HG03432 (cell line): Measurements from ENCODE around the gene MDFIC.
A peak's percentile ranks its signal among the peaks of the same experiment; 100 is the strongest.
"Not testable (repeated sequence)": the region's sequence is repeated elsewhere in the genome, so short reads cannot be mapped to it uniquely, and the experiment has no call there.

Source experiments
- ATAC-seq: cut with Tn5 transposase; IDR thresholded peaks from one replicate; pipeline ENCODE4 v1.9.1; 2021; ENCODE audit warnings: mild to moderate bottlenecking, moderate library complexity; ENCODE audit not compliant: unreplicated experiment

MDFIC gene

DNA sequence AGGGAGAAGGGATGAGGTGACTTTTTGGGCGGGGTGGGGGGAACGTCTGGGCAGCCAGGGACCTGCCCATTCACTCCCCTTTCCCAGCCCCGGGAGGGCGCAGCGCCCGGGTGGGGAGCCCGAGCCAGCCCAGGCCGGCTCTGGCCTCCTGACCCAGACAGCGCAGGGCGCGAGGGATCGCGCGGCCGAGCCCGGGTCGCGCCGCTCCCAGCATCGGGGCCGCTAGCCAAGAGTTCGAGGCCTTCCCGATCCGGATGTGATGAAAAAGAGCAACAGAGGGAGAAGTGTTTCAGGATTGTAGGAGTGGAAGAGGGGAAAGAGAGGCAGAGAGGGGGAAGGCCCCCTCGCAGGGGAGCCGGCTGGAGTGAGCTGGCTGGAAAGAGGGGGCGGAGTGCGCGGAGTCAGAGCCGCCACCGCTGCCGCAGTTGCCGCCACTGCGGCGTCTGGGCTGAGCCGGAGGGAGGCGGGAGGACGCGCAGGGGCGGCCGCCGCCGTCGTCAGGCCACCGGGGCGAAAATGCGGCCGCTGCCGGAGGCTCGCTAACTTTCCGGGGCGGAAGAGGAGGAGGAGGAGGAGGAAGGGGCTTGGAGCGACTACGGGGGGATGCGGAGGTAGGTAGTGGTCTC lies at the start of gene MDFIC:
Gene MDFIC, plus strand, starts transcription at position 69 of the 626 bp plus-strand sequence. CDS start 940 bp downstream, outside the sequence.
- ATAC-seq = peak; percentile 51

DNA sequence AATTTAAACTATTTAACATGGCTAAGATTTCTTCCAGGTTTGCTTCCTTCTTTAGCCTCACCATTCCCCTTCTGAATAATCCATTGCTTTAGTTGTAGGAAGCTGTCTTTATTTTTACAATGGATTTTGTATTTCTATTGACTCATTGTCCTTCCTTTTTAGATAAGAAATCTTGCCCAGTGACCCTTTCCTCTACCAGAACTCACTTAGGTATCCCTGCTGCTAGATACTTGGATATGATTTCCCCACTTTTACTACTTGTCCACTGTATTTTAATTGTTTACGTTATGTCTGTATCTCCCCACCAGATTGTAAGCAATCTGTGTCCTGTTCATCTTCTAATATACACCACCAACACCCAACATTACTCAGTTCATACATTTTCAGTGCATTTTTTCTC lies 47.7 kb upstream of the MDFIC start:
- ATAC-seq = no peak

DNA sequence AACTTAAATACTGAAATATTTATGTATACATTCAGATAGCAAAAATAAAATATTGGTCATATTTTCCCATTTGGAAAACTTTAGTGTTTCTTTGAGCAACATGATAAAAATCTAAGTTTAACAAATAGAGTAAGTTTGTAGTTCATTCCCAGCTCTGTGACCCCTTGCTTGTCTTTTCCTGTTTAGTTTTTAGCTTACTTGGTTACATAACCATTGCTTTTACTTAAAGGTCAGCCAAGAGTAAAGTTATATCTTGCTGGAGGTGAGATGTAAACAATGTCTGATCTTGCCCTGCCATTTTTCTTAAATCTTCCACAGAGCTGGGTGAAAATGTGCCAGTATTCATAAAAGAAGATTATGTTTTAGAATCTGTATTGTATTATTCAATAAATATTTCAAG lies 46.7 kb upstream of the MDFIC start:
- no peak for ATAC-seq

DNA sequence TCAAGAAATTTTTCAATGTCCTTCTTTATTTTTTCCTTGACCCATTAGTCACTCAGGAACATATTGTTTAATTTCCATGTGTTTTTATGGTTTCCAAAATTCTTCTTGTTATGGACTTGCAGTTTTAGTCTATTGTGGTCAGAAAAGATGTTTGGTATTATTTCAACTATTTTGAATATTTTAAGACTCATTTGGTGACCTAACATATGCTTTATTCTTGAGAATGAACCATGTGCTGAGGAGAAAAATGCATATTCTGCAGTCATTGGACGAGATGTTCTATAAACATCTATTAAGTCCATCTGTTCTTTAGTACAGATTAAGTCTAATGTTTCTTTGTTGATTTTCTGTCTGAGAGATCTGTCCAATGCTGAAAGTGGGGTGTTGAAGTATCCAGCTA lies 42.3 kb upstream of the MDFIC start:
- no peak for ATAC-seq

DNA sequence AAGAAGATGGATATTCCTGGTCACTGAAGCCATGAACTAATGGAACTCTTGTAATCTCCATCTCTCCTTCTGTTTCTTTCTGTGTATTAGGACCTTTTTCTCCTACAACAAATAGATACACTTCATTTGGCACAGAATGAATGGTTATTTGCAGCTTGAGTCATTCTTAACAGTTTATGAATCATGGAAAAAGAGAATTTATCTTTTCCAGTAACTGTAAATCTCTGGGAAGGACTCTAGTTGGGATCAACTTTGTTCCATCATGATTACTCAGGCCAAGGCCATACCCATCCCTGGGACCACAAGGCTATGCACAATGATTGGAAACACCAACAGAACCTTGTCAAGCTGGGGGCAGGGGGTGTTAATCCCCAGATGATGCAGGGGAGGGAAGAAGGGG lies 36.1 kb upstream of the MDFIC start:
- ATAC-seq = no peak

GRCh38 chr7:114886241-114886640 lies 35.7 kb upstream of the MDFIC start:
- ATAC-seq = no peak

DNA sequence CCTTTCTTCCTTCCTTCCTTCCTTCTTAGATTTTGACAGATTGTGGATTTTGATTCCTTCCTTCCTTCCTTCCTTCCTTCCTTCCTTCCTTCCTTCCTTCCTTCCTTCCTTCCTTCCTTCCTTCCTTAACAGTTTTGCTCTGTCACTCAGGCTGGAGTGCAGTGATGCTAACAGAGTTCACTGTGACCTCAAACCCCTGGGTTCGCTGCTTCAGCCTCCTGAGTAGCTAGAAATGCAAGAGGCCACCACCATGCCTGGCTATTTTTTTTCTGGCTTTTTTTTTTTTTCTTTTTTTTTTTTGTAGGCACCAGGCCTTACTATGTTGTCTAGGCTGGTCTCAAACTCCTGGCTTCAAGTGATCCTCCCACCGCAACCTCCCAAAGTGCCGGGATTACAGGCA lies 32.8 kb upstream of the MDFIC start:
- not testable (repeated sequence) for ATAC-seq

GRCh38 chr7:114889646-114890285 lies 32.1 kb upstream of the MDFIC start:
- peak; percentile 87 for ATAC-seq

DNA sequence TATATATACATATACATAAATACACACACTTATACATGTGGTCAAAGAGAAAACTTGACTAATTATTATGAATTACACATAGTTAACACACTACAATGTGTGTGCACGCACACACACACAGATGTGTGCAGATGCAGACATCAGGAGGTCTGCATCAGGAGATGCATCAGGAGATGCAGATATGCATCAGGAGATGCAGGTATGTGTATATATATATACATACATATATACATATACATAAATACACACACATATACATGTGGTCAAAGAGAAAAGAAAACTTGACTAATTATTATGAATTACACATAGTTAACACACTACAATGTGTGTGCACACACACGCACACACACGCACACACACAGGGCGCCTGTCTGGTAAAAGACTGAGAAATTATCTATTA lies 31.3 kb upstream of the MDFIC start:
- ATAC-seq = no peak

- no peak for ATAC-seq
These were observed 21.8 kb upstream of the MDFIC start for GRCh38 chr7:114900127-114900526.

GRCh38 chr7:114901771-114902170 lies 20.1 kb upstream of the MDFIC start:
- no peak for ATAC-seq

- ATAC-seq = no peak
These were observed 18.8 kb upstream of the MDFIC start for GRCh38 chr7:114903131-114903530.

DNA sequence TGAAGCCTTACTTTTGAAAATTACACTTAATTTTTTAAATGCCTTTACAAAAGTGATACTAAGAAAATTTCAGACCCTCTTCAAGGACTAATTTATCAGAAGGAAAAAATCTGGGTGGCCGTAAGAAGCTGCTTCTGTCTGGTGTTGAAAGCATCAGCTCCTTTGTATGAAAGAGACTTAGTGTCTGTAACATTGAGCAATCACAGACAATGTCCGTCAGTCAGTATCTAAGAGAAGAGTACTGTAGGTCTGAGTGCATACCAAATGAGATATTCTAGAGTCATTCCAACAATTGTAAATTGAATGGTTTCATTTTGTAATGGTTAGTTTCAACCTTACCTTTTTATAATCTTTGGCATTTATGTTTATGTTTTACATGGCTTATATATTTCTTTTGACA lies 11.1 kb upstream of the MDFIC start:
- ATAC-seq = no peak

GRCh38 chr7:114911411-114911810 lies 10.5 kb upstream of the MDFIC start:
- no peak for ATAC-seq

GRCh38 chr7:114916261-114916892 lies 5.5 kb upstream of the MDFIC start:
- ATAC-seq = peak; percentile 92

GRCh38 chr7:114917211-114917839 lies 4.6 kb upstream of the MDFIC start:
- no peak for ATAC-seq

DNA sequence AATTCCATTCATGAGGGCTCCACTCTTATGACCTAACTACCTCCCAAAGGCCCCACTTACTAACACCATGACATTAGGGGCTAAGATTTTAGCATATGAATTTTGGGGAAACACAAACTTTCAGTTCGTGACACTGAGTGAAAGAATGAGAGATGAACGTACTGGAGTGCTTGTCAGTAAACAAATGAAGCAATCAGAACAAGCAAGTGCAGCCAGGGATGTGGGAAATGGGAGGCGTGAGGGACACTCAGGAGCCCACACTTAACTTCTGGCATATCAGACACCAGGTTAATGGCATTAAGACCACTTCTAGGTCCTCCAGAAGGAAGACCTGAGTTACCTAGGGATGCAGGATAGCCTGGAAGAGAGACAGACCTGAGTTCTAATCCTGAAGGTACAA lies 2.3 kb upstream of the MDFIC start:
- no peak for ATAC-seq

GRCh38 chr7:114921631-114922025 lies 266 bp upstream of the MDFIC start:
- ATAC-seq = no peak

DNA sequence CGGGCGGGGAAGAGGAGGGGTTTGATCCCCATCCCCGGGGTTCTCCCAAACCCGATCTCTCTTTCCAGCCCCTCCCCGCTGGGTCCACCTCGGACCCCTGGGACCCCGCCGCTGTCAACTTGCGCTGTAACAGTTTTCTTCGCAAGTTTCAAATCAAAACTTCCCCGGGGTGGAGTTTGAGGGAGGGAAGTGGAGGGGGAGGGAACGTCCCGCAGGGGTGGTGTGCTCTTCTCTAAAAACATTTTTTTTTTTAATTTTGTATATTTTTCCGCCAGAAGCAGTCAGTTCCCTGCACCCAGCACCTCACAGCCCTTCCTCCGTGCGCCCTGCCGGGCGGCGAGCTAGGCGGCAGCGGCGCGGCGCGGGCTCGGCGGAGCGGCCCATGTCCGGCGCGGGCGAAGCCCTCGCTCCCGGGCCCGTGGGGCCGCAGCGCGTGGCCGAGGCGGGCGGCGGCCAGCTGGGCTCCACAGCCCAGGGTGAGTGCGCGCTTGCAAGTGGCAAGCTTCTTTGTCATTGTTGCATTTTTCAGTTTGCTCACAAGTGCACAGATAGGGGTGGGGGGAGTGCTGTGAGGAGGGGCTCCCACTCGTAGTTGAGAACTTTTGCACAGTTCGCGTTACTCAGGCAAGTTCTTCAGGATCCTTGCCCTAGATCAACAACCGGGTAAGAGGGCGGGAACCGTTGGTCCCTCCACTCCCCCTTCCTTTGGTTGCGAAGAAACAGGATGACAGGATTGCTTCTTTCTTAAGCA lies 933 bp downstream of the MDFIC start:
- peak; percentile 38 for ATAC-seq

DNA sequence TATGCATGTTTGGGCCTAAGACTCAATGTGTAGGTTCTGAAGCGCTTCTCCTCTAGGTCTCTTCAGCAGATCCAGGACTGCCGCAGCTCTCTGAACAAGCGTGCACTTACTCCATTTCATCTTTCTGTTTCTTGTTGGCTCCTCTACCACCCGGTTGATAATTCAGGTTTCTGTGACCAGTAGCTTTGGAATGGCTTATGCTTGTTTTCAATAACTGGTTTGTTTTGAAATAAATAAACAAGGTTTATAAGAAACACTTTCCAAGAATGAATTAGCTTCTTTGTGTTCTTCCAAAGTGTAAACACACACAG lies 1.5 kb downstream of the MDFIC start:
- ATAC-seq = no peak

GRCh38 chr7:114924038-114924712 lies 2.3 kb downstream of the MDFIC start:
- ATAC-seq = peak; percentile 20
